DMS 273 treated with DMSO at 0.1 percent for 48 hours (cell line): Measurements from ENCODE around the gene TPPP.
"Not testable (repeated sequence)": the region's sequence is repeated elsewhere in the genome, so short reads cannot be mapped to it uniquely, and the experiment has no call there.

Experiments used
- DNase-seq: peaks from one replicate; lab custom pipeline; 2025; lab: John Stamatoyannopoulos, UW

TPPP gene

GRCh38 chr5:645421-645820, 47.7 kb downstream of the TPPP start:
- no peak for DNase-seq

- DNase-seq = no peak
Measured at GRCh38 chr5:644971-645370, 48.2 kb downstream of the TPPP start.

DNA sequence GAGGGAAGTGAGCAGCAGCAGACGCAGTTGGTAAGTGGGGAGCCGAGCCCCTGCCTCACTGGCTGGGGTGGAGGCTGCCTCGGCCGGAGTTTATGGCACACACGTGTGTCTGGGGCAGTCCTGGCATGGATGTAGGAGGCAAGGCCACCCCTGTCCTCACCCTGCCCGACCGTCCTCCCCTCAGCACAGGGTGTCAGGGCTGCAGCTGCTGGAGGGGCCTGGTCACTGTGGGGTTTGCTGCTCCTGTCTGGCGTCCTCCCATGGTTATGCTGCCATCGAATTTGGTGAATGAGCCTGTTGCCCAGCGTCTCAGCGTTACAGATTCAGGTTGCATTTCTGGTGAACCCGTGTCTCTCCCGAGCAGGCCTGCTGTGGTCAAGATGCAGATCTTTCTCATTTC, 48.6 kb downstream of the TPPP start:
- DNase-seq = no peak

DNA sequence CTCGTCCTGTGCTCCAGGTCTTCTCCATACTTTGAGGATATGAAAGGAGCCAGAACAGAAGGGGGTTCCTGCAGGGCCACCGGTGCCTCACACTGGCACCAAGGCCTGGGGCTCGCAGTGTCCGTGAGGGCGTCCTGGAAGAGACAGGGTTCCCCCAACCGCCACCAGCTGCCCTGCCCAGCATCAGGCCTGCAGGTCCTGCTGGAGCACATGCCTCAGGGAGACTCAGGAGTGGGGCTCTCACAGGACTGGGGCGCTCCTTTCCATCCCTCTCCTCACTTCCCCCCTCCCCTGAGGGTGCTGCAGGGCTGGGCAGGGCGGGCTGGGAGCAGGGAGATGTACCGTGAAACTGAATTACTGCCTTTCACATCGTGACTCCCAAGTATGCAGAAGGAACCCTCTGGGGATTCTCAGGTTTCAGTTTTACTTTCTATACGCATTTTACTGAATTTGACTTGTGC, 49.3 kb downstream of the TPPP start:
- DNase-seq = no peak

DNA sequence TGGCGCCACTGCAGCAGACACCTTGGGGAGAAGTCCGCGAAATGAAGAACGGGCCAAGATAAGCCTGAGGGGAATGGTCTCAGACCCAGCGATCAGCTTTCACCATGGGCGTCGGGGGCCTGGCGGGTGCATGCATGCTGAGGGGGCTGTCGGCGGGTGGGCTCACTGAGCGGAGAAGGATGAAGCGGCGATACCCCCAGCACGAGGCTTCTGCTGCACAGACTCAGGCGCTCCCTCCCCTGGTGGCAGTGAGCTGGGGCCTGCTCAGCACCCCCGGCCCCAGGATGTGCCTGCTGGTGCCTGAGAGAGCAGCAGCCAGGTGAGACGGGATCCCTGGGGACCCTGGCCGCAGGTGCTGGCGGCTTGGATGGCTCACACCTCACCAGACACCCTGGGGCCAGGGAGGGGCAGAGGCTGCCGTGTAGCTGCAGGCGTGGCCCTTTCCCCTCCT, 49.8 kb downstream of the TPPP start:
- no peak for DNase-seq

GRCh38 chr5:642481-642880, 50.7 kb downstream of the TPPP start:
- DNase-seq = no peak

DNA sequence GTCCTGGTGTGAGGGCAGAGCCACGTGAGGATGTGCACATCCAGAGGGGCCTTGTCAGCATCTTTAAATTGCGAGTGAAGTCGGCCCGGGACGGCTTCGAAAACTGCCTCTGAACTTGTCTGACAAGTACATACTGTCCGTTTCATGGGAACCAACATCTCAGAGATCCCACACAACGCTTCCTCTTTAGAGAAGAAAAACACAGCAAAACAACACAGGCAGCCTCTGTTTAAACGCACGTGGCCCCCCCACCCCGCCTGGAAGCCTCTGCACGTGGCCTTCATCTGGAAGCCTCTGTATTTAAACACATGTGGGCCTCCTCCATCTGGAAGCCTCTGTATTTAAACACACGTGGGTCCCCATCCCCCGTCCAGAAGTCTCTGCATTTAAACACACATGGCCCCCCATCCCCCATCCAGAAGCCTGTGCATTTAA, 51.8 kb downstream of the TPPP start:
- DNase-seq = no peak

DNA sequence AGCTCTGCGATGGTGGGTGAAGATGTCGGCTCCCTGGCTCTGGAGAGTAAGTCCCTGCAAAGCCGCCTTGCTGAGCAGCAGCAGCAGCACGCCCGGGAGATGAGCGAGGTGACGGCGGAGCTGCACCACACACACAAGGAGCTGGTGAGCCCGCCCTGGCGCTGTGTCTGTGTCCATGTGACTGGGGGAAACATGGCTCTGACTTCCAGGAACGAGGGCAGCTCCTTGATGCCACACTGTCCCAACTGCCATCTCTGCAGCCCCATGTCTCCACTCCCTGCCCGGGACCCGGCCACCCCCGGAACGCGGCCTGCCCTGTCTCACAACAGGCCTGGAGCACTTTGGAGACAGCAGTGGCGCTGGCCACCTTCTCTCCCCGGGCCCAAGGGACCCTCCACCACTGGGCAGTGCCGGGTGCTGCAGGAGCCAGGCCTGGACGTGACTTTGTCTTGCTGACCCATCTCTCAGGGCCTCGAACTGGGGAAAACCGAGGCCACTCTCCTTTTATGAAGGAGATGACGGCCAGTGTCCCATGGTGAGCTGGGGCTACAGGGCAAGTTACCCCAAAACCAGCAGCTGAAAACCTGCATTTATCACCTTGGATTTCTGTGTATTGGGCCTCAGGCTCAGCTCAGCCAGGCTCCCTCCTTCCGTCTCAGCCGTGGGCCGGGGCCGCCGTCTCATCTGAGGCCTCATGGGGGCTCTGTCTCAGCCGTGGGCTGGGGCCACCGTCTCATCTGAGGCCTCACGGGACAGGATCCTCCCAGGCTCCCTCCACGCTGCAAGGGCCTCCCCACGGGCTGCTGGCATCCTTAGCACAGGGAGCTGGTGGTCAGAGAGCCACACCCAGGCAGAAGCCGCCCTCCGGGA, 52.5 kb downstream of the TPPP start:
- no peak for DNase-seq

DNA sequence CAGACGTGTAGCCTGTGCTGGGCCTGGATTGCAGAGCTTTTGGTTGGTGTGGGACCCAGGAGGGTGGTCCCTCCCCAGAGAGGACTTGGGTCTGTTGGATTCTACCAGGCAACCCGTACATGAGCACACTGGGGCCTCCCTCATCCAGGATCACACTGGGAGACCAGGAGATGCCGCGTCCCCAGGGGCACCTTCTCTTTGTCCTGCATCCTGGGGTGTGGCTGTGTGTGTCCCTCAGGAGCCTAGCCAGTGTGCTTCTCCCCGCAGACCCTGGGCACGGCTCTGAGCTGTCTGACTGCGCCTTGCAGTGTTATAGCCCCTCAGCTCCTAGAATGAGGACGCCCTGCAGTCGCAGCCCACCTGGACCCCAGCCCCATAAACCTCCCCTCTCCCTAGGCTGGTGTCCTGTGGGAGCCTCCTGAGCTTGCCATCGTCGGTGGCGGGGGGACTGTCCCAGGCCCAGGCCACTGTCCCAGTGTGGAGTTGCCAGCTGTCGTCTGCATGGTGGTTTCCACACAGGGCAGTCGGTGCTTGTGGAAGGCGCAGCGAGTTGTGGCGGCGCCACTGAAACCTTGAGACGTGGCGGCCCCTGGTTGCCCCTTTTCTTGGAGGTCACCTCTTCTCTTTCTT, 53.5 kb downstream of the TPPP start:
- no peak for DNase-seq

- no peak for DNase-seq
Measured at GRCh38 chr5:639253-639530, 54.0 kb downstream of the TPPP start.

DNA sequence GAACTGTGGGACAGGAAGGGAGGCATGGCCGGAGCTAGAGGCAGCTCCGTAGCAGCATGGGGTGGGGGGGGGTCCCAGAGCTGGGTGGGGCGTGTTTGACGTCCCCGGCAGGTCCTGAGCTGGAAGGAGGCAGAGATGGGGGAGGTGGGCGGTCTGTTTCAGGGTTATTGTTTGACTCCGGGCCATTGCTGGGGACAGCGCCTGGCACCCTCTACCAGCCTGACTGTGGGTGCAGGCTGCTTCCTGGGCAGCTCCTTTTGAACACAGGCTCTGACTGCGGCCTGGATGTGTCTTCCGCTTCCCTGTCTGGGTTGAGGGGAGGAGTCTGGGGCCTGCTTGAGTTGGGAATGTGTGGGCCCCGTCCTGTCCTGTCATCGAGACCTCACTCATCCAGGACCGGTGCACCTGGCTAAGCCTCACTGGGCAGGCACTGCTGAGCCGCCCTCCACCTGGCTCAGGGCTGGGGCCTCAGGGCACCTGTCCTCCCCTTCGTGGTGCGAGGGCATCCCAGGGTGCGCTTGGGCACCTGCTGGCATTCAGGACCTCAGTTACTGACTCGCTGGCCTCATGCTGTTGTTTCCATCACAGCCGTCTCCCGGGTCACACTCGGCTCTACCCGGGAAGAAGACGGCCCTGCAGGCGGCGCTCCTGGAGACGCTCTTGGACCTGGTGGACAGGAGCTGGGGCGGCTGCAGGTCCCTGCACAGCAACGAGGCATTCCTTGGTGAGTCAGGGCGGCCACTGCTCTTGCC, 54.5 kb downstream of the TPPP start:
- DNase-seq = no peak

DNA sequence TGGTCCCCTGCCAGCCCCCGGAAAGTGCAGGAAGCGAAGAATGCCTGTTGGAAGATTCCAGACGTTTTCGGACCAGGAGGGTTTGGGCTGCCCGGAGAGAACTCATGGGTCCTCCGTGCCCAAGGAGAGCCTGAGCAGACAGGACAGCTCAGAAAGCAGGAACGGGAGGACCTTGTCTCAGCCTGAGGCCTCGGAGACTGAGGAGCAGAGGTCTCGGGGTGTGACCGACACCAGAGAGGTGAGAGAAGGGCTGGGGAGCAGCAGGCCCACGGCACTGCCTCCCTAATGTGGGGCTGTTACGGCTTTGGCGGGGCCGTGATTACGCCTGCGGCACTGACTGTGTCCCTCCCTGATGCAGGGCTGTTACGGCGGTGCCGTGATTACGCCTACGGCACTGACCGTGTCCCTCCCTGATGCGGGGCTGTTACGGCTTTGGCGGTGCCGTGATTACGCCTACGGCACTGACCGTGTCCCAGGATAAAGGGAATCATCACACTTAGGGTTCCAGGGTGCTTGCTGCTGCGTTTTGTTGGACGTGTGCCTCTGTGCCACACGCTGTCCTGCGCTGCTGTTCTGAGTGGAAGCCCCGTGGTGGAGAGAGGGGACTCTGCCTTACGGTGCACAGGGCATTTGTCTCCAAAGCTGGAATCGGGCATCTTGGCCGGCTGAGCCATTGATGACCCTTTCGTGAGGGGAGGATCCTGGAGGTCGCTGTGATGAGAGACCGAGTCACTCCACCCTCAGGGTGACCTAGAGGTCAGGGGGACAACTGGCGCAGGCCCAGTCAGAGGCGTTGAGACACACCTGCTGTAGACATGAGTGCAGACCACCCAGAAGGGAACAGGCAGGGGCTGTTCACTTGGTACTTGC, 55.3 kb downstream of the TPPP start:
- DNase-seq = no peak

- no peak for DNase-seq
Measured at GRCh38 chr5:636951-637350, 56.2 kb downstream of the TPPP start.

- DNase-seq = no peak
Measured at GRCh38 chr5:635306-636055, 57.7 kb downstream of the TPPP start.

- no peak for DNase-seq
Measured at GRCh38 chr5:634191-634590, 59.0 kb downstream of the TPPP start.

DNA sequence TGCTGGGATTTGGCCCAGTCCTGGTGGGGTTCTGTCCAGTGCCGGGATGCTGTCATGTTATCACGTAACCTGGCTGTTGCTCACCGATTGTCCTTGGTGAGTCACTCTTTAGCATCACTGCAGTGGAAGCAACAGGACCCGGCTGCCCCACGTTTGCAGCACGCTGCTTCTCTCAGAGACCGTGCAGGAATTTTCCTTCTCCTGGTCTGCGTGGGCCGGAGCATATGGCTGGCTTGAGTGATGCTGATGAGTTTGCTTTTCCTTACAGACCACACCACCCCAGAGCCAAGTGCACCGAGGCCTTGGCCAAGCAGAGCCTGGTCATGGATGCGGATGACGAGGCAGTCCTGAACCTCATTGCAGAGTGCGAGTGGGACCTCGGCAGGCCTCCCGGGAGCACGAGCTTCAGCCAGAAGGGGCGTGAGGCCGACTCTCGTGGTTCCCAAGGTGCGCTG, 59.6 kb downstream of the TPPP start:
- no peak for DNase-seq

DNA sequence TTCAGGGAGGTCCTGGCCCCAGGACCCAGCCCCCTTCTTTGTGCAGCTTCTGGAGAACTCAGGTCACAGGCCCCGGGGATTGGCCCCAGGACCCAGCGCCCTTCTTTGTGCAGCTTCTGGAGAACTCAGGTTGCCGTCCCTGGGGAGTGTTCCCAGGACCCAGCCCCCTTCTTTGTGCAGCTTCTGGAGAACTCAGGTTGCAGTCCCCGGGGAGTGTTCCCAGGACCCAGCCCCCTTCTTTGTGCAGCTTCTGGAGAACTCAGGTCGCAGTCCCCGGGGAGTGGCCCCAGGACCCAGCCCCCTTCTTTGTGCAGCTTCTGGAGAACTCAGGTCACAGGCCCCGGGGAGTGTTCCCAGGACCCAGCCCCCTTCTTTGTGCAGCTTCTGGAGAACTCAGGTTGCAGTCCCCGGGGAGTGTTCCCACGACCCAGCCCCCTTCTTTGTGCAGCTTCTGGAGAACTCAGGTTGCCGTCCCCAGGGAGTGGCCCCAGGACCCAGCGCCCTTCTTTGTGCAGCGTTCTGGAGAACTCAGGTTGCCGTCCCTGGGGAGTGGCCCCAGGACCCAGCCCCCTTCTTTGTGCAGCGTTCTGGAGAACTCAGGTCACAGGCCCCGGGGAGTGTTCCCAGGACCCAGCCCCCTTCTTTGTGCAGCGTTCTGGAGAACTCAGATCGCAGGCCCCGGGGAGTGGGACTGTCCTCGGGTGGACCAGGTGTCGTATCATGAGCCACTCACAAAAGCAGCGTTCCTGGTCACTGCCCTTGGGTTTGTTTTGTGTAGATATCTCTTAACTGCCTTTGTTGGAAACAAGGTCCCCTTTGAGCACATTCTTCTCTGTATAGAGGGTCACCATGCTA, 64.6 kb downstream of the TPPP start:
- not testable (repeated sequence) for DNase-seq

- DNase-seq = no peak
Measured at GRCh38 chr5:627840-628239, 65.3 kb downstream of the TPPP start.

DNA sequence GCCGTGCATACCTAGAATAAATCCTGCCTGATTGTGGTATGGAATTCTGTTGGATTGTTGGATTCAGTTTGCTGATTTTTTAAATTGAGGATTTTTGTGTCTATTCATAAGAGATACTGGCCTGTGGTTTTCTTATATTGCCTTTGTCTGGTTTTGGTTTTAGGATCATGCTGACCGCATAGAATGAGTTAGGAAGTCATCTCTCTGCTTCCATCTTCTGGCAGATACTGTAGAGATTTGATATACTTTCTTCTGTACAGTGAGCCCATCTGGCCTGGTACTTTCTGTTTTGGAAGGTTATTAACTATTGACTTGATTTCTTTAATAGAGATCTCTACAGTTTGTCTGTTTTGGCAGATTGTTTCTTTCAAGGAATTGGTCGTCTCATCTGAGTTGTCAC, 66.3 kb downstream of the TPPP start:
- no peak for DNase-seq

GRCh38 chr5:625516-625915, 67.6 kb downstream of the TPPP start:
- no peak for DNase-seq
